DMS79 treated with DMSO at 0.1 percent for 48 hours (cell line): ENCODE data around the gene TTC39B.

Experiments
- DNase-seq: peaks from one replicate; lab custom pipeline; 2025; lab: John Stamatoyannopoulos, UW

The TTC39B gene

GRCh38 chr9:15300218-15300617 is 6.8 kb downstream of the TTC39B start:
- DNase-seq: no peak

GRCh38 chr9:15299374-15299939 is 7.6 kb downstream of the TTC39B start:
- no peak for DNase-seq

- no peak for DNase-seq
Measured at GRCh38 chr9:15298362-15298761, 8.7 kb downstream of the TTC39B start.

- DNase-seq: peak; percentile 75
Measured at GRCh38 chr9:15295761-15296405, 11.1 kb downstream of the TTC39B start.

- no peak for DNase-seq
Measured at GRCh38 chr9:15294604-15295003, 12.4 kb downstream of the TTC39B start.

- no peak for DNase-seq
Measured at GRCh38 chr9:15293804-15294316, 13.2 kb downstream of the TTC39B start.

GRCh38 chr9:15293084-15293483 is 13.9 kb downstream of the TTC39B start:
- no peak for DNase-seq

GRCh38 chr9:15289603-15290002 is 17.4 kb downstream of the TTC39B start:
- no peak for DNase-seq

- DNase-seq: peak; percentile 28
Measured at GRCh38 chr9:15287309-15287708, 19.7 kb downstream of the TTC39B start.

- DNase-seq: no peak
Measured at GRCh38 chr9:15286161-15286821, 20.7 kb downstream of the TTC39B start.

- DNase-seq: no peak
Measured at GRCh38 chr9:15282567-15283285, 24.3 kb downstream of the TTC39B start.

- DNase-seq: no peak
Measured at GRCh38 chr9:15280647-15281046, 26.4 kb downstream of the TTC39B start.

- DNase-seq: no peak
Measured at GRCh38 chr9:15278839-15279238, 28.2 kb downstream of the TTC39B start.

- DNase-seq: no peak
Measured at GRCh38 chr9:15278091-15278687, 28.8 kb downstream of the TTC39B start.

GRCh38 chr9:15277400-15278090 is 29.5 kb downstream of the TTC39B start:
- DNase-seq: no peak

- DNase-seq: peak; percentile 63
Measured at GRCh38 chr9:15276328-15276938, 30.6 kb downstream of the TTC39B start.

GRCh38 chr9:15274425-15274824 is 32.6 kb downstream of the TTC39B start:
- peak; percentile 17 for DNase-seq

- DNase-seq: peak; percentile 98
Measured at GRCh38 chr9:15272377-15272928, 34.6 kb downstream of the TTC39B start.

GRCh38 chr9:15271403-15271802 is 35.6 kb downstream of the TTC39B start:
- DNase-seq: no peak

GRCh38 chr9:15268782-15269181 is 38.2 kb downstream of the TTC39B start:
- DNase-seq: no peak

GRCh38 chr9:15268317-15268716 is 38.7 kb downstream of the TTC39B start:
- DNase-seq: no peak
